Stomach (tissue), 4 donors: ENCODE data around the gene ESR1.
"Not testable (repeated sequence)": the region's sequence is repeated elsewhere in the genome, so short reads cannot be mapped to it uniquely, and the experiment has no call there.

Source experiments
- EP300 ChIP-seq: sonication (generic); formaldehyde crosslinking; IDR thresholded peaks from one replicate; pipeline ENCODE4 v1.6.1; 2017; ENCODE audit warnings: antibody characterized with exemption
- POLR2A ChIP-seq, 4 donors: fragments of 450-650 bp; IDR thresholded peaks; one replicate each; pipeline ENCODE4 v1.6.1; 2016; ENCODE audit warnings: antibody characterized with exemption in 4 of 4, control low read depth in 2 of 4, mild to moderate bottlenecking in 1 of 4, moderate library complexity in 1 of 4
- POLR2AphosphoS5 ChIP-seq, 3 donors: sonication (generic); formaldehyde crosslinking; IDR thresholded peaks; one replicate each; pipeline ENCODE4 v1.6.1; 2016; ENCODE audit warnings: antibody characterized with exemption in 3 of 3
- TF ChIP-seq, protein P1 (sequence below), 7 experiments: fragments of 450-650 bp in 4 of 7; fragments of 200-600 bp in 3 of 7; sonication (generic) in 3 of 7; IDR thresholded peaks; one replicate each; pipeline ENCODE4 v1.5.1; 2016 to 2019; ENCODE audit warnings: antibody characterized with exemption in 7 of 7, control low read depth in 2 of 7, mild to moderate bottlenecking in 1 of 7

DNA sequence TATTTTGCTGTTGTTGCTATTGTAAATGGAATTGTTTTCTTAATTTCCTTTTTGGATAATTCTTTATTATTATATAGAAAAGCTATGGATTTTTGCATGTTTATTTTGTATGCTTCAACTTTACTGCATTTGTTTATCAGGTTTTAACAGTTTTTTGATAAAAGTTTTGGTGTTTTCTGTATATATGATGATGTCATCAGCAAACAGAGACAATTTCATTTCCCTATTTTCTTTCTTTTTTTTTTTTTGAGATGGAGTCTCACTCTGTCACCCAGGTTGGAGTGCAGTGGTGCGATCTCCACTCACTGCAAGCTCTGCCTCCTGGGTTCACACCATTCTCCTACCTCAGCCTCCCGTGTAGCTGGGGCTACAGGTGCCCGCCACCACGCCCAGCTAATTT, 156.9 kb downstream of the ESR1 start:
- TF ChIP-seq, protein P1, sequence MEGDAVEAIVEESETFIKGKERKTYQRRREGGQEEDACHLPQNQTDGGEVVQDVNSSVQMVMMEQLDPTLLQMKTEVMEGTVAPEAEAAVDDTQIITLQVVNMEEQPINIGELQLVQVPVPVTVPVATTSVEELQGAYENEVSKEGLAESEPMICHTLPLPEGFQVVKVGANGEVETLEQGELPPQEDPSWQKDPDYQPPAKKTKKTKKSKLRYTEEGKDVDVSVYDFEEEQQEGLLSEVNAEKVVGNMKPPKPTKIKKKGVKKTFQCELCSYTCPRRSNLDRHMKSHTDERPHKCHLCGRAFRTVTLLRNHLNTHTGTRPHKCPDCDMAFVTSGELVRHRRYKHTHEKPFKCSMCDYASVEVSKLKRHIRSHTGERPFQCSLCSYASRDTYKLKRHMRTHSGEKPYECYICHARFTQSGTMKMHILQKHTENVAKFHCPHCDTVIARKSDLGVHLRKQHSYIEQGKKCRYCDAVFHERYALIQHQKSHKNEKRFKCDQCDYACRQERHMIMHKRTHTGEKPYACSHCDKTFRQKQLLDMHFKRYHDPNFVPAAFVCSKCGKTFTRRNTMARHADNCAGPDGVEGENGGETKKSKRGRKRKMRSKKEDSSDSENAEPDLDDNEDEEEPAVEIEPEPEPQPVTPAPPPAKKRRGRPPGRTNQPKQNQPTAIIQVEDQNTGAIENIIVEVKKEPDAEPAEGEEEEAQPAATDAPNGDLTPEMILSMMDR (IDR thresholded peaks at IDR 0.05): not testable (repeated sequence)
- not testable (repeated sequence) for TF ChIP-seq POLR2A (IDR thresholded peaks at IDR 0.05); EP300; POLR2AphosphoS5 (IDR thresholded peaks at IDR 0.05)
